ENCODE results near the gene ACKR4.

Gene ACKR4

GRCh38 chr3:132569153-132569552 lies 27.9 kb upstream of the ACKR4 start:
- Histone ChIP-seq H2AFZ (ENCODE audit: low read length) (no peak overlapping the region), H3K9me3 (ENCODE audit: insufficient read depth, low read depth, low read length) (no peaks in the 10 kb centered on the region), H3F3A (ENCODE audit: low read depth) (no peaks in the 10 kb centered on the region), H3K36me3 (ENCODE audit: insufficient read depth, low read length) (no peaks in the 10 kb centered on the region), H3K9me2 (replicated peaks; ENCODE audit: low read depth, low read length) (no peaks in the 10 kb centered on the region), H3K4me1 (ENCODE audit: insufficient read depth, low read length, poor library complexity, severe bottlenecking) (no peaks in the 10 kb centered on the region), H3K4me2 (ENCODE audit: low read depth, low read length, poor library complexity, severe bottlenecking) (no peak overlapping the region), H3K27me3 (ENCODE audit: insufficient read depth, low read length, poor library complexity, severe bottlenecking) (no peaks in the 10 kb centered on the region), H3K9ac (ENCODE audit: low read depth, low read length, poor library complexity, severe bottlenecking) (no peak overlapping the region), H3K4me3 (ENCODE audit: low read length, poor library complexity, severe bottlenecking) (no peak overlapping the region), H3K79me2 (ENCODE audit: insufficient read depth, low read length) (no peaks in the 10 kb centered on the region), H4K20me1 (ENCODE audit: insufficient read depth, low read length, poor library complexity, severe bottlenecking) (no peaks in the 10 kb centered on the region)
- TF ChIP-seq EZH2phosphoT487 (IDR thresholded peaks at IDR 0.05; ENCODE audit: borderline replicate concordance) (no peak), CTCF (conservative IDR thresholded peaks at IDR 0.05; ENCODE audit: low read length) (no peak)

- Histone ChIP-seq H4K20me1 (ENCODE audit: insufficient read depth, low read length, poor library complexity, severe bottlenecking) (no peaks in the 10 kb centered on the region), H3K9me2 (replicated peaks; ENCODE audit: low read depth, low read length) (no peaks in the 10 kb centered on the region), H3K79me2 (ENCODE audit: insufficient read depth, low read length) (no peaks in the 10 kb centered on the region), H3K4me3 (ENCODE audit: low read length, poor library complexity, severe bottlenecking) (no peak overlapping the region), H3K36me3 (ENCODE audit: insufficient read depth, low read length) (no peaks in the 10 kb centered on the region), H3K4me1 (ENCODE audit: insufficient read depth, low read length, poor library complexity, severe bottlenecking) (no peaks in the 10 kb centered on the region), H3K4me2 (ENCODE audit: low read depth, low read length, poor library complexity, severe bottlenecking) (no peak overlapping the region), H3K9ac (ENCODE audit: low read depth, low read length, poor library complexity, severe bottlenecking) (no peak overlapping the region), H3K9me3 (ENCODE audit: insufficient read depth, low read depth, low read length) (no peaks in the 10 kb centered on the region), H3F3A (ENCODE audit: low read depth) (no peaks in the 10 kb centered on the region), H2AFZ (ENCODE audit: low read length) (no peak overlapping the region), H3K27me3 (ENCODE audit: insufficient read depth, low read length, poor library complexity, severe bottlenecking) (no peaks in the 10 kb centered on the region)
- TF ChIP-seq EZH2phosphoT487 (IDR thresholded peaks at IDR 0.05; ENCODE audit: borderline replicate concordance) = no peak
- TF ChIP-seq CTCF (conservative IDR thresholded peaks at IDR 0.05; ENCODE audit: low read length) = no peak
Measured at GRCh38 chr3:132569580-132569979, 27.5 kb upstream of the ACKR4 start.

GRCh38 chr3:132570016-132570415 lies 27.1 kb upstream of the ACKR4 start:
- Histone ChIP-seq H3K4me2 (ENCODE audit: low read depth, low read length, poor library complexity, severe bottlenecking) (no peak overlapping the region), H3K9me2 (replicated peaks; ENCODE audit: low read depth, low read length) (no peaks in the 10 kb centered on the region), H3K79me2 (ENCODE audit: insufficient read depth, low read length) (no peaks in the 10 kb centered on the region), H3K4me3 (ENCODE audit: low read length, poor library complexity, severe bottlenecking) (no peak overlapping the region), H2AFZ (ENCODE audit: low read length) (no peak overlapping the region), H3K36me3 (ENCODE audit: insufficient read depth, low read length) (no peaks in the 10 kb centered on the region), H3K9ac (ENCODE audit: low read depth, low read length, poor library complexity, severe bottlenecking) (no peak overlapping the region), H3K4me1 (ENCODE audit: insufficient read depth, low read length, poor library complexity, severe bottlenecking) (no peaks in the 10 kb centered on the region), H3K9me3 (ENCODE audit: insufficient read depth, low read depth, low read length) (no peaks in the 10 kb centered on the region), H4K20me1 (ENCODE audit: insufficient read depth, low read length, poor library complexity, severe bottlenecking) (no peaks in the 10 kb centered on the region), H3F3A (ENCODE audit: low read depth) (no peaks in the 10 kb centered on the region), H3K27me3 (ENCODE audit: insufficient read depth, low read length, poor library complexity, severe bottlenecking) (no peaks in the 10 kb centered on the region)
- TF ChIP-seq CTCF (conservative IDR thresholded peaks at IDR 0.05; ENCODE audit: low read length) = no peak
- TF ChIP-seq EZH2phosphoT487 (IDR thresholded peaks at IDR 0.05; ENCODE audit: borderline replicate concordance) = no peak

All from Loucy (cell line).